K562 (cell line): Measurements from ENCODE around the gene EMC1. TPM values are rescaled to one million over a fixed set of nuclear protein-coding genes. Genes with fewer than 3 reads are reported as not detected.

Experiments used
- ASH1L ChIP-seq: fragments of 450-650 bp; IDR thresholded peaks from 2 replicates; pipeline ENCODE4 v1.6.1; 2018; ENCODE audit warnings: borderline replicate concordance, mild to moderate bottlenecking, low read depth; ENCODE audit not compliant: partially characterized antibody
- ATF7 ChIP-seq: fragments of 450-650 bp; IDR thresholded peaks from 2 replicates; pipeline ENCODE4 v1.7.1; 2014; ENCODE audit warnings: mild to moderate bottlenecking, moderate library complexity
- CBX5 ChIP-seq: IDR thresholded peaks from 2 replicates; pipeline ENCODE4 v1.6.1; 2014; ENCODE audit warnings: low read depth, borderline replicate concordance
- CHD4 ChIP-seq: fragments of 200-600 bp; sonication (generic); IDR thresholded peaks from 3 replicates; pipeline ENCODE4 v1.6.1; 2012; ENCODE audit warnings: low read depth, mild to moderate bottlenecking, mixed read lengths, low read length, inconsistent platforms; ENCODE audit not compliant: insufficient read depth, insufficient replicate concordance, poor library complexity, severe bottlenecking
- CTBP1 ChIP-seq: fragments of 450-650 bp; IDR thresholded peaks from 2 replicates; pipeline ENCODE4 v1.6.1; 2016; ENCODE audit warnings: borderline replicate concordance
- ETV6 ChIP-seq, 3 experiments: fragments of 150-350 bp in 1 of 3; sonication (generic) in 1 of 3; formaldehyde crosslinking in 1 of 3; IDR thresholded peaks; 2 replicates each; pipeline versions ENCODE4 v1.6.1 to v1.8.0; 2014 to 2022; ENCODE audit warnings: borderline replicate concordance in 2 of 3, low read depth in 2 of 3, antibody characterized with exemption in 1 of 3, low read length in 1 of 3, mild to moderate bottlenecking in 1 of 3, missing genetic modification reagents in 1 of 3
- HSF4 ChIP-seq: fragments of 250-450 bp; sonication (Bioruptor Pico); IDR thresholded peaks from 2 replicates; pipeline ENCODE4 v2.1.2; 2022; ENCODE audit warnings: mild to moderate bottlenecking, moderate library complexity, borderline replicate concordance
- JUND ChIP-seq, 2 experiments: IDR thresholded peaks; 2 replicates in 1 of 2; 3 replicates in 1 of 2; pipeline ENCODE4 v1.6.1; 2011; ENCODE audit warnings: borderline replicate concordance in 2 of 2, low read depth in 2 of 2, low read length in 2 of 2, improper control_type of control experiment in 1 of 2, missing biosample characterization in 1 of 2, missing genetic modification characterization in 1 of 2, missing genetic modification reagents in 1 of 2
- MYC ChIP-seq, 2 experiments: fragments of 250-450 bp in 1 of 2; sonication (Bioruptor Pico) in 1 of 2; IDR thresholded peaks; 2 replicates each; pipeline versions ENCODE4 v1.5.1 to v1.6.1; 2012 to 2021; ENCODE audit warnings: low read depth in 2 of 2, borderline replicate concordance in 1 of 2, improper control_type of control experiment in 1 of 2, low read length in 1 of 2, mild to moderate bottlenecking in 1 of 2, moderate library complexity in 1 of 2
- RHOXF2B ChIP-seq: fragments of 250-450 bp; sonication (Bioruptor Pico); conservative IDR thresholded peaks from 2 replicates; pipeline ENCODE4 v1.5.1; 2021
- SAFB ChIP-seq: fragments of 200-400 bp; formaldehyde crosslinking; IDR thresholded peaks from 2 replicates; pipeline ENCODE4 v1.6.1; 2017; ENCODE audit warnings: low read depth, low read length, borderline replicate concordance
- SUPT5H ChIP-seq: fragments of 450-650 bp; IDR thresholded peaks from 2 replicates; pipeline ENCODE4 v1.6.1; 2016
- TAF1 ChIP-seq: IDR thresholded peaks from 2 replicates; pipeline ENCODE4 v1.6.1; 2011; ENCODE audit warnings: mild to moderate bottlenecking, low read length, moderate library complexity; ENCODE audit not compliant: insufficient read depth, control insufficient read depth, severe bottlenecking; ENCODE audit errors: extremely low read depth
- U2AF2 ChIP-seq: fragments of 200-400 bp; formaldehyde crosslinking; optimal IDR thresholded peaks from 2 replicates; pipeline ENCODE3; 2017; ENCODE audit warnings: low read depth, mild to moderate bottlenecking, low read length
- ZNF140 ChIP-seq: fragments of 250-450 bp; sonication (Bioruptor Pico); IDR thresholded peaks from 2 replicates; pipeline ENCODE4 v1.8.0; 2021; ENCODE audit warnings: moderate library complexity, mild to moderate bottlenecking, inconsistent platforms
- ZNF174 ChIP-seq: fragments of 250-450 bp; sonication (Bioruptor Pico); IDR thresholded peaks from 2 replicates; pipeline ENCODE4 v1.4.0; 2020; ENCODE audit warnings: mild to moderate bottlenecking
- ZNF274 ChIP-seq: IDR thresholded peaks from 2 replicates; pipeline ENCODE4 v1.6.1; 2011; ENCODE audit warnings: low read depth, mild to moderate bottlenecking, low read length, moderate library complexity, borderline replicate concordance
- ZNF316 ChIP-seq: fragments of 450-650 bp; IDR thresholded peaks from 2 replicates; pipeline ENCODE4 v1.6.1; 2016
- ZNF695 ChIP-seq: fragments of 450-650 bp; formaldehyde crosslinking; IDR thresholded peaks from 2 replicates; pipeline ENCODE4 v1.4.0; 2020; ENCODE audit warnings: mild to moderate bottlenecking, moderate library complexity
- polyA plus RNA-seq, 8 experiments: library from polyadenylated mRNA; depleted of rRNA in 4 of 8; stranded (reverse) in 5 of 8; unstranded in 3 of 8; fragments of >200 nt; fragmentation: Nextera tagmentation in 2 of 8; fragmentation: Illumina TruSeq in 1 of 8; extraction: Ambion mirVana in 2 of 8; extraction: Trizol in 1 of 8; gene quantifications; 2 replicates each; pipeline versions ENCODE4 v1.2.1 to v1.2.3, GENCODE V29; 2011 to 2014; ENCODE audit warnings: inconsistent platforms in 1 of 8, missing spikeins in 1 of 8
- total RNA-seq, 7 experiments: library from RNA; depleted of rRNA in 6 of 7; stranded (reverse); fragments of >200 nt in 6 of 7; fragmentation: Illumina TruSeq in 2 of 7; extraction: Trizol in 2 of 7; gene quantifications; 2 replicates each; pipeline versions ENCODE4 v1.2.1 to v1.2.3, GENCODE V29; 2011 to 2021; ENCODE audit warnings: low replicate concordance in 1 of 7
- TF ChIP-seq, protein P1 (sequence below): sonication (generic); formaldehyde crosslinking; IDR thresholded peaks from 2 replicates; pipeline ENCODE4 v1.8.1; 2022; ENCODE audit warnings: missing genetic modification reagents
- TF ChIP-seq, protein P2 (sequence below): fragments of 450-650 bp; IDR thresholded peaks from 2 replicates; pipeline ENCODE4 v1.6.1; 2016; ENCODE audit warnings: borderline replicate concordance
- TF ChIP-seq, protein P3 (sequence below): fragments of 450-650 bp; conservative IDR thresholded peaks from 2 replicates; pipeline ENCODE4 v1.6.1; 2016; ENCODE audit warnings: missing genetic modification characterization, low read depth, mild to moderate bottlenecking, missing compliant biosample characterization, moderate library complexity

The EMC1 gene
- total and polyA plus RNA-seq, 9 of the 15 experiments (the other 6 are each of a cell fraction or from before 2014, with no cell fraction given), result 17.8 to 88.2 (median 37.4) TPM

DNA sequence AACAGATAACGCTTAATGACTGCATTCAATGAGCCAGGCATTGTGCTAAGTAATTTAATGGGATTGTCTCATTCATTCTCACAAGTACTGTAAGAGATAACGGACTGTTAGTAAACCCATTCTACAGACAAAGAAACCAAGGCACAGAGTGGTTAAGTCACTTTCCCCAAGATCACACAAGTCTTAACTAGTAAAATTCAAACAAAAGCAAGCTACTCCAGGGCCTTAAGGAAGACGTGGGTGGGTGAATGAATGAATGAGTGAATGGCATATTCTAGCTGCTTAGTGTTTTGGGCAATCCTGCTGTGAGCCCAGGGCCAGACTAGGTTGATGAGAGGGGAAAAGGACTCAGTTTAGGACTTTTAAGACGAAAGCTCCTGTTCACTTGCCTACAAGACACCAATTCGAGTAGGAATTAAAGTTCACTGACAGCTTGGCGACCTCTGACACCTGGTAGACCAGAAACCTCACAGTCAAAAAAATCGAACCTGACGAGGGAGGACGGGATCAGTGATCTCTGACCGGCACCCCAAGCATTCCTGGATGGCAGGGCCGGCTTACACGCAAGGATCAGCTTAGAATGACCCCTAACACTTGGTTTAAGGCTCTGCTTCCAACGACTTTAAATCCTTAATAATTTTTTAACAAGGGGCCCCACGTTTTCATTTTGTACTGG, 557 bp downstream of the EMC1 start (continued):
- TF ChIP-seq, protein P1, sequence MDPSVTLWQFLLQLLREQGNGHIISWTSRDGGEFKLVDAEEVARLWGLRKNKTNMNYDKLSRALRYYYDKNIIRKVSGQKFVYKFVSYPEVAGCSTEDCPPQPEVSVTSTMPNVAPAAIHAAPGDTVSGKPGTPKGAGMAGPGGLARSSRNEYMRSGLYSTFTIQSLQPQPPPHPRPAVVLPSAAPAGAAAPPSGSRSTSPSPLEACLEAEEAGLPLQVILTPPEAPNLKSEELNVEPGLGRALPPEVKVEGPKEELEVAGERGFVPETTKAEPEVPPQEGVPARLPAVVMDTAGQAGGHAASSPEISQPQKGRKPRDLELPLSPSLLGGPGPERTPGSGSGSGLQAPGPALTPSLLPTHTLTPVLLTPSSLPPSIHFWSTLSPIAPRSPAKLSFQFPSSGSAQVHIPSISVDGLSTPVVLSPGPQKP (CRISPR knock-in tag), result no peak
- no peak for TF ChIP-seq CTBP1
- no peak for TF ChIP-seq ATF7
- TF ChIP-seq MYC (IDR thresholded peaks at IDR 0.05; ENCODE audit: low read depth, low read length), result no peak
- no peak for TF ChIP-seq MYC (CRISPR knock-in tag; IDR thresholded peaks at IDR 0.05; ENCODE audit: borderline replicate concordance, low read depth)
- TF ChIP-seq ZNF316, result no peak
- no peak for TF ChIP-seq HSF4 (CRISPR knock-in tag)
- TF ChIP-seq RHOXF2B (CRISPR knock-in tag), result no peak
- TF ChIP-seq, protein P2, sequence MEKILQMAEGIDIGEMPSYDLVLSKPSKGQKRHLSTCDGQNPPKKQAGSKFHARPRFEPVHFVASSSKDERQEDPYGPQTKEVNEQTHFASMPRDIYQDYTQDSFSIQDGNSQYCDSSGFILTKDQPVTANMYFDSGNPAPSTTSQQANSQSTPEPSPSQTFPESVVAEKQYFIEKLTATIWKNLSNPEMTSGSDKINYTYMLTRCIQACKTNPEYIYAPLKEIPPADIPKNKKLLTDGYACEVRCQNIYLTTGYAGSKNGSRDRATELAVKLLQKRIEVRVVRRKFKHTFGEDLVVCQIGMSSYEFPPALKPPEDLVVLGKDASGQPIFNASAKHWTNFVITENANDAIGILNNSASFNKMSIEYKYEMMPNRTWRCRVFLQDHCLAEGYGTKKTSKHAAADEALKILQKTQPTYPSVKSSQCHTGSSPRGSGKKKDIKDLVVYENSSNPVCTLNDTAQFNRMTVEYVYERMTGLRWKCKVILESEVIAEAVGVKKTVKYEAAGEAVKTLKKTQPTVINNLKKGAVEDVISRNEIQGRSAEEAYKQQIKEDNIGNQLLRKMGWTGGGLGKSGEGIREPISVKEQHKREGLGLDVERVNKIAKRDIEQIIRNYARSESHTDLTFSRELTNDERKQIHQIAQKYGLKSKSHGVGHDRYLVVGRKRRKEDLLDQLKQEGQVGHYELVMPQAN, result no peak
- TF ChIP-seq ETV6 (IDR thresholded peaks at IDR 0.05; ENCODE audit: borderline replicate concordance in 1 of 2, low read depth in 2 of 2, low read length in 1 of 2), result no peak
- TF ChIP-seq ETV6 (CRISPR knock-in tag; IDR thresholded peaks at IDR 0.05; ENCODE audit: borderline replicate concordance), result 0 out of 2 replicates have a peak, but pooled peaks have one; percentile 49
- TF ChIP-seq, protein P3, sequence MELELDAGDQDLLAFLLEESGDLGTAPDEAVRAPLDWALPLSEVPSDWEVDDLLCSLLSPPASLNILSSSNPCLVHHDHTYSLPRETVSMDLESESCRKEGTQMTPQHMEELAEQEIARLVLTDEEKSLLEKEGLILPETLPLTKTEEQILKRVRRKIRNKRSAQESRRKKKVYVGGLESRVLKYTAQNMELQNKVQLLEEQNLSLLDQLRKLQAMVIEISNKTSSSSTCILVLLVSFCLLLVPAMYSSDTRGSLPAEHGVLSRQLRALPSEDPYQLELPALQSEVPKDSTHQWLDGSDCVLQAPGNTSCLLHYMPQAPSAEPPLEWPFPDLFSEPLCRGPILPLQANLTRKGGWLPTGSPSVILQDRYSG (tag), result no peak
- no peak for TF ChIP-seq ASH1L
- TF ChIP-seq U2AF2, result no peak
- no peak for TF ChIP-seq ZNF140
- TF ChIP-seq ZNF274, result no peak
- TF ChIP-seq CBX5, result no peak
- no peak for TF ChIP-seq SAFB
- no peak for TF ChIP-seq ZNF695 (CRISPR knock-in tag)
- no peak for TF ChIP-seq TAF1
- no peak for TF ChIP-seq CHD4
- TF ChIP-seq SUPT5H, result no peak
- no peak for TF ChIP-seq ZNF174
- no peak for TF ChIP-seq JUND (IDR thresholded peaks at IDR 0.05; ENCODE audit: borderline replicate concordance, low read depth, low read length)
- TF ChIP-seq JUND (tag; IDR thresholded peaks at IDR 0.05; ENCODE audit: borderline replicate concordance, low read depth, low read length), result no peak
